8988T (cell line): ENCODE measurements around the gene DNAI2.

Source experiments
- DNase-seq: peaks from one replicate; pipeline ENCODE4 v3.0.0; 2011

DNAI2 gene

GRCh38 chr17:74343121-74343520 lies 69.1 kb downstream of the DNAI2 start:
- DNase-seq: no peak

DNA sequence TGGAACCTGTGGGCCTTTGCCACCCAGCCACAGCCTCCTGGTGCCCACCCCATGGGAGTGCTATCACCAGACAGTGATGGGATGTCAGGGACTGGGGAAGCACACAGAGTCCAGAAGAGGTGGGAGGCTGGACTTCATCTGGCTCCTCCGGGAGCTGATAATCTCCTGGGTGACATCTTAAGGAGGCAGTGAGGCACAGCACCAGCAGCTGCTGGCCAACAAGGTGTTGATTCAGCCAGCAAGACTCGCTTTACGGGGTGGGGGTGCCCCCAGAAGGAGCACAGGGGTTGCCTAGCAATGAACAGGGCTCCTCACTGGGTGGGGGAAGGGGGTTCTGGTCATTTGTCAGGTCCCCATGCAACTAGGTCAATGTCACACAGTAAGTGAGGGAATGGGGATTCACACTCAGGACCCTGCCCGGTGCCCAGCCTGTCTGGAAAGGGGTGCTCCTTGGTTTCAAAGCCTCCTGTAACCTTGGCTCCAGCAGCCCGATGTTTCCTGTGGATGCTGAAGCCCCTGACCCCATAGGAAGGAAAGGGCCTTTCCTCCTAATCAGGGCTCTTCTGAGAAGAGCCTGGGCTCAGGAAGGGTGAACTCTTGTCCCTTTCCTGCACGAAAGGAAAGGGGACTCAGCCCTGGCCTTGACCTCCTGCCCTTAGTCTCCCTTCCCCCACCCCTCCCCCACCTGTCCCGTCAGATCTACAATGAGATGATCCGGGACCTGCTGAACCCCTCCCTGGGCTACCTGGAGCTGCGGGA lies 69.7 kb downstream of the DNAI2 start:
- no peak for DNase-seq

- no peak for DNase-seq
Observed at GRCh38 chr17:74344658-74345057, 70.6 kb downstream of the DNAI2 start.

GRCh38 chr17:74345433-74346241 lies 71.6 kb downstream of the DNAI2 start:
- DNase-seq: no peak

GRCh38 chr17:74347646-74348045 lies 73.6 kb downstream of the DNAI2 start:
- DNase-seq: no peak

GRCh38 chr17:74349120-74349519 lies 75.1 kb downstream of the DNAI2 start:
- DNase-seq: no peak

- no peak for DNase-seq
Observed at GRCh38 chr17:74350486-74350885, 76.5 kb downstream of the DNAI2 start.

- DNase-seq: no peak
Observed at GRCh38 chr17:74351552-74352210, 77.6 kb downstream of the DNAI2 start.

GRCh38 chr17:74353446-74354060 lies 79.5 kb downstream of the DNAI2 start:
- no peak for DNase-seq

GRCh38 chr17:74354123-74354522 lies 80.1 kb downstream of the DNAI2 start:
- DNase-seq: no peak

DNA sequence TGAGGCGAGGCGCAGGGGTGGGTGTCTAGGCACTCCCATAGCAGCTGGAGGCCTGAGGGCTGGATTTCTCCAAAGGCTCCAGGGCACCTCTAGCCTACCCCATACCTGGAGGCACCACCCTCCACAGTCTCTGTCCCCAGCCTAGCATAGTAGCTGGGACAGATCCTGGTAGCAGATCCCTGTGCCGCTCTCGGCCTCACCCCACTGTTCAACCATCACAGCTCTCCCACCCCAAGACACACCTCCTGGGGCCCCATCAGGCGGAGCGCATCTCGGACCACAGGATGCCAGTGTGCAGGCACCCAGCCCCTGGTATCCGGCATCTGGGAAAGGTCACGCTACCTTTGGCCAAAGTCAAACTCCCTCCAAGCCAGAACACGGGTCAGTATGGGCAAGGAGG lies 80.5 kb downstream of the DNAI2 start:
- DNase-seq: no peak

DNA sequence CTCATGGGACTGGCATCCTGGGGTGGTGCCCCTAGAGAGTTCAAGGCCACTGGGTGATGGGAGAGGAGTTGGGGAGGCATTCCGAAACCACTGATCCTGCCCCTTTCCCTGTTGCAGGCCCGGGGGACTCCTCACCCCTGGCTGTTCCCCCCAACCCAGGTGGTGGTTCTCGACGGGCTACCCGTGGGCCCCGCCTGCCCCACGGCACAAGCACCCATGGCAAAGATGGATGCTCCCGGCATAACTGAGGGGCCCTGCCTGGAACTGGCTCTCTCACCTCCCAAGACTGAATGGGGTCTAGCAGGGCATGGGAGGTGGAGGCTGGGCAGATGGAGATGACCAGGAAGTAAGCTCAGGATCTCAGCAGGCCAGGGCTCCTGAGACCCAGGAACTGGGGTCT lies 81.0 kb downstream of the DNAI2 start:
- DNase-seq: no peak

DNA sequence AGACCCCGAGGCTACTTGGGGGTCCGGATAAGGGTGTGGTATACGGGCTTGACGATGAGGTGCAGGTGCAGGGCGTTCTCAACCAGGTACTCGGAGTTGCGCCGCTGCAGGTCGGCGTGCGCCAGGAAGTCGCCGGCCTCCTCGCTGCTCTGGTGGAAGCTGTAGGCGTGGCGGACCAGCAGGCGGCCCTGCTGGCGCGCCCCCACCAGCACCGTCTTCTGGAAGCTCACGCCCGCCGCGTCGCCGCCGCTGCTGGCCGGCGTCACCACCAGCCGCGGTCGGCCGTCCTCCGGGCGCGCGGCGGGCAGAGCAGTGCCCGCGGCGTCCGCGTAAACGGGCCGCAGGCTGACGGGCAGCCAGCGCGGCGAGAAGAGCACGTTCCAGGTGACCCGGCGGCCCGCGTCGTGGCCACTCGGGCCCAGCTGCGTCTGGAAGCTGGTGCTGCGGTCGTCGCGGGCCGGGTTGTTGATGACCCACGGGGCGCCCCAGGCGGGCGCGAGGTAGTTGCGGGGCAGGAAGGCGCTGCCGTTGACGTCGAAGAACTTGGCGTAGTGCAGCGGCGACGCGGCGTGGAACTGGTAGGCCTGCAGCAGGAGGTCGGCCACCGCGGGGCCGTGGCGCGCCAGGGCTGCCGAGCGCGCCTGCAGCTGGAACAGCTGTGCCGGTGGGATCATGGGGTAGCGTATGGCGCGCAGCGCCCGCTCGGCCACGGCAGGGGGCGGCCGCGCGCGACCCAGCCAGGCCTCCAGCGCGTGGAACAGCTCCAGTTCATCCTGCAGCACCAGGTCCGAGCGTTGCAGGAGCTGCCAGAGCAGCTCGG lies 82.8 kb downstream of the DNAI2 start:
- no peak for DNase-seq

DNA sequence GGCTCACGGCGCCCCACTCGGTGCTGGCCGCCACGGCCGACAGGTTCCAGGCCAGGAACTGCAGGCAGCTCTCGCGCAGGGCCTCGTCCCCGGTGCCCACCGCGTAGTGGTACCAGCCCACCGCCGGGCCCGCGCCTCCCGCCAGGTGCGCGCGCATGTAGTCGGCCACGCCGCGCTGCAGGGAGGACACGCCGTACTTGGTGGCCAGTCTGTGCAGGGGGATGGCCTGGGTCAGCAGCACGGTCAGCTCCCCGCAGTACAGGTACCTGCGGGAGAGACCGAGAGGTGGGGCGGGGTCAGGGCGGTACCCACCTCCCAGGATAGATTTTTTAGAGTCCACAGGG lies 83.4 kb downstream of the DNAI2 start:
- DNase-seq: no peak

DNA sequence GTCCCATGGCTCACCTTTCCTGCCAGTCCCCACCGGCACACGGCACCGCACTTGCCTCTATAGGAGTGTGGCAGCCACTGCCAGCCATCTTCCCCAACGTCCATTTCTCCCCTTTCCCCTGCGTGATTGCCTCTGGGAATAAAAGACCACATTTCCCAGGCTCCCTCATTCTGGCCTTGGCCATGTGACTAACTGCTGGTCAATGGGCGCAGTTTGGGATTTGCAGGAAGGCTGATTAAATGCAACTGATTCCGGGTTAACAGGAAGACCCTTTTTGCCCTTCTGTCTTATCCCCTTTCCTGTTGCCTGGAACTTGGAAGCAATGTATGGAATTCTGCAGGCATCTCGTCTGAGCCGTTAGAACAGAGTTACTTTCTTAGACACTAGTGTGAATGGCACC lies 84.7 kb downstream of the DNAI2 start:
- DNase-seq: no peak

GRCh38 chr17:74359916-74360315 lies 85.9 kb downstream of the DNAI2 start:
- DNase-seq: no peak

DNA sequence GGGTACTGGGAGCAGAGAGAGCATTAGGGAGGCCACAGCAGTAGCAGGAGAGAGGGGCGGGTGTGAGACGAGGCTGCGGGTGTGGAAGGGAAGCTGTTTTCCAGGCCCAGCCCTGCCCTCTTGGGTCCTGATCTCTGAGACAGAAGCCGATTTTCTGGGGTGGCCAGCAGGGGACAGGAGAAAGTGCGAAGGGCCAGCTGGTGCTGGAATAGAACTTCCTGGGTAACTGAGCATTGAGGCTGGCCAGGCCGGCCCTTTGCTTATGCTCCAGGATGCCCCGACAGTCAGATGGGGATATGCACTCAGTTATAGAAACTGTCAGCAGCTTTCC lies 86.8 kb downstream of the DNAI2 start:
- DNase-seq: no peak

DNA sequence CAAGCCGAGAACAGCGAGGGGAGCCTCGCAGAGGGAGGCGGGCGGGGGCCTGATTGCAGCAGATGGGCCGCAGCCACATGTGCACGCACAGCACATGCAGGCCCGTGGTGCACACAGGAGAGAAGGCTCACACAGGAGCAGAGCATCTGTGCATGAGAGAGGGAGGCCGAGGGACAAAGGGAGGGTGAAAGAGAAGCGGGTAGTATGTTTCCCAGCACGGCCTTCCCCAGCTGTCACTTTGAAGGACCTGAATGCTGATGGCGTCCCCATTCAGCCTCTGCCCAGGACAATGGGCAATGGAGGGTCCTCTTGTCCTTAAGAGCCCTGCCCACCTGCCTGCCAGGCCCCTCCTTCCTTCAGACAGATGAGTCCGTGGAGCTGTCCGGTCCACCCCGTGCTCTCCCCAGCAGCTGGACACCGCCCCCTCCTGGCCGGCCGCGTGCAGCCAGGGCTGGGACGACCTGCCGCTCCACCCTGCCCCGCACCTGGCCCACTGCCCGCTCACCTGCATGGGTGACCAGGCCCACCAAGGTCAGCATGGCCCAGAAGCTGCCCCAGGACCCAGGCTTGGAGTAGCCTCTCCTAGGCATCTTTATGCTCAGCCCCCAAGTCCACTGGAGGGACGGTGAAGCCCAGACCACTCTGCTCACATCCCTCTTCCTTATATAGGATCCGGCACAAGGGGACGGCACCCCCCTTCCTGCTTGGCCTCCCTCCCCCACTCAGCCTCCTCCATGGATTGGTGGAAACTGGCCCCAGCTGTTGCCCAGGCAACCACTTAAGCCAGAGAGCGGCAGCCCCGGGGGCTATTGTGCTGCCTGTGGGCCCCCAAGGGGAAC lies 87.4 kb downstream of the DNAI2 start, which contains the start of gene BTBD17:
BTBD17 (minus strand) TSS at position 639 of the 839 bp plus-strand sequence; CDS start at position 590, 49 bp downstream.
- peak; percentile 91 for DNase-seq

- DNase-seq: no peak
Observed at GRCh38 chr17:74362069-74362405, 88.0 kb downstream of the DNAI2 start.

DNA sequence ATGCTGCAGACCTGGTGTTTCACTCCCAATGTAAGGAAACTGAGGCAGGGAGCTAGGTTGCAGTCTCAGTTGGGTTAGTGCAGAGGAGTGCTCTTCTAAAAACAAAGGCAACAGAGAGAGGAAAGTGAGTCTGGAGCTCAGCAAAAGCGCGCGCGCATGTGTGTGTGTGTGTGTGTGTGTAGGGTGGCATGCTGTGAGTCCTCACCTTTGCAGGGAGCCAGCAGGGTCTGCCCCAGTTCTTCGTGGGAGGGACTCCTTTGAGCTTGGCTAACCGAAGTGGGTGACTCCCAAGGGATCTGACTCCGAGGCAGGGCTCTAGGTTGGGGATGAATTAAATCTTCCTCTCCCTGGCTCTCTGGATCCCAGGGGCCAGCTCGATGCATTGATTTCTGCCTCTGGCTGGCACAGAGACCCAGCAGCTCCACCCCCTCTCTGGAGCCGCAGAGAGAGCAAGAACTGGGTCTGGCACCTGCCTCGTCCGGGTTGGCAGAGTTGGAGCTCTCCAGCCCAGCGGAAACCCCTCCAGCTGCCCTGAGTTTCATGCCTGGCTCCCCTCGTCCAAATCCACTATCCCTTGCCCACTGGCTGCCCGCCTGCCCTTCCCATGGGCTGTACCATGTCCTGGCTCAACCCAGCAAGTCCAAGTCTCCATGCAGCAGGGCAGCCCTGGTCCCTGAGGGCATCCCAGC lies 88.9 kb downstream of the DNAI2 start:
- no peak for DNase-seq
